HG02973 (cell line): Measurements from ENCODE around the gene NOP53.
"Not testable (repeated sequence)": the region's sequence is repeated elsewhere in the genome, so short reads cannot be mapped to it uniquely, and the experiment has no call there.

ENCODE experiments used
- ATAC-seq: cut with Tn5 transposase; IDR thresholded peaks from one replicate; pipeline ENCODE4 v1.9.1; 2021; ENCODE audit warnings: moderate library complexity; ENCODE audit not compliant: unreplicated experiment

The NOP53 gene

GRCh38 chr19:47769534-47769933, 24.2 kb downstream of the NOP53 start:
- no peak for ATAC-seq

- not testable (repeated sequence) for ATAC-seq
Observed at GRCh38 chr19:47771291-47771690, 25.9 kb downstream of the NOP53 start.

GRCh38 chr19:47776568-47776967, 31.2 kb downstream of the NOP53 start:
- no peak for ATAC-seq

GRCh38 chr19:47777245-47778048, 32.1 kb downstream of the NOP53 start:
- ATAC-seq, result not testable (repeated sequence)

GRCh38 chr19:47778049-47778953, 33.0 kb downstream of the NOP53 start, which contains the start of gene SELENOW:
TSS of gene SELENOW (plus strand) at chr19:47778703. CDS start at chr19:47778786, 83 bp downstream.
- peak; percentile 66 for ATAC-seq

- peak; percentile 14 for ATAC-seq
Observed at GRCh38 chr19:47778954-47779351, 33.6 kb downstream of the NOP53 start.

GRCh38 chr19:47779524-47780214, 34.3 kb downstream of the NOP53 start:
- no peak for ATAC-seq

GRCh38 chr19:47780215-47780551, 34.8 kb downstream of the NOP53 start:
- ATAC-seq, result no peak

- ATAC-seq, result no peak
Observed at GRCh38 chr19:47781590-47782262, 36.4 kb downstream of the NOP53 start.

GRCh38 chr19:47786566-47786965, 41.2 kb downstream of the NOP53 start:
- ATAC-seq, result no peak

- ATAC-seq, result not testable (repeated sequence)
Observed at GRCh38 chr19:47787307-47787706, 42.0 kb downstream of the NOP53 start.

- ATAC-seq, result not testable (repeated sequence)
Observed at GRCh38 chr19:47789811-47790210, 44.5 kb downstream of the NOP53 start.

- ATAC-seq, result no peak
Observed at GRCh38 chr19:47790398-47790814, 45.1 kb downstream of the NOP53 start.

- ATAC-seq, result no peak
Observed at GRCh38 chr19:47792616-47793015, 47.3 kb downstream of the NOP53 start.

GRCh38 chr19:47794526-47794925, 49.2 kb downstream of the NOP53 start:
- no peak for ATAC-seq

- ATAC-seq, result no peak
Observed at GRCh38 chr19:47796785-47797184, 51.4 kb downstream of the NOP53 start.

- ATAC-seq, result no peak
Observed at GRCh38 chr19:47797996-47798903, 52.9 kb downstream of the NOP53 start.

- ATAC-seq, result no peak
Observed at GRCh38 chr19:47798904-47799266, 53.5 kb downstream of the NOP53 start.

- ATAC-seq, result no peak
Observed at GRCh38 chr19:47801270-47801669, 55.9 kb downstream of the NOP53 start.
